ENCODE measurements around the gene BRSK2.

DNA sequence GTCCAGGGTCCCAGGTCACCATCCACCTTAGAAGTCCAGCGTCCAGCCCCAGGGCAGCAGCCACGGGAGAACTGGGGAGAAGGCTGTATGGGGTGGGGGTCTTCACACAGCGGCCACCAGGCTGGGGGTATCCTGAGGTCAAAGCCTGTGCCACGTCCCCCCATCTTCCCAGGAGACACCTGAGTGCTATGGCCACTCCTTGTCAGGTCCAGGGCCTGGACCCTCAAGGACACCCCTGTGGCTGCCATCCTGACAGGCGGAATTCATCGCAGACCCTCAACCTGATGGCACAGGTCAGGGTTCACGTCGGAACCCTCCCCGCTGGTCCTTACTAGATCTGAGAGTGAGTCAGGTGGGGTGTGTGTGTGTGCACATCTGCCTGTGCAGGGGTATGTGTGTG lies 18.6 kb downstream of the BRSK2 start:
- TF ChIP-seq, protein P1, sequence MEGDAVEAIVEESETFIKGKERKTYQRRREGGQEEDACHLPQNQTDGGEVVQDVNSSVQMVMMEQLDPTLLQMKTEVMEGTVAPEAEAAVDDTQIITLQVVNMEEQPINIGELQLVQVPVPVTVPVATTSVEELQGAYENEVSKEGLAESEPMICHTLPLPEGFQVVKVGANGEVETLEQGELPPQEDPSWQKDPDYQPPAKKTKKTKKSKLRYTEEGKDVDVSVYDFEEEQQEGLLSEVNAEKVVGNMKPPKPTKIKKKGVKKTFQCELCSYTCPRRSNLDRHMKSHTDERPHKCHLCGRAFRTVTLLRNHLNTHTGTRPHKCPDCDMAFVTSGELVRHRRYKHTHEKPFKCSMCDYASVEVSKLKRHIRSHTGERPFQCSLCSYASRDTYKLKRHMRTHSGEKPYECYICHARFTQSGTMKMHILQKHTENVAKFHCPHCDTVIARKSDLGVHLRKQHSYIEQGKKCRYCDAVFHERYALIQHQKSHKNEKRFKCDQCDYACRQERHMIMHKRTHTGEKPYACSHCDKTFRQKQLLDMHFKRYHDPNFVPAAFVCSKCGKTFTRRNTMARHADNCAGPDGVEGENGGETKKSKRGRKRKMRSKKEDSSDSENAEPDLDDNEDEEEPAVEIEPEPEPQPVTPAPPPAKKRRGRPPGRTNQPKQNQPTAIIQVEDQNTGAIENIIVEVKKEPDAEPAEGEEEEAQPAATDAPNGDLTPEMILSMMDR (IDR thresholded peaks at IDR 0.05), result no peak
- no peak for TF ChIP-seq POLR2AphosphoS5 (IDR thresholded peaks at IDR 0.05)
- TF ChIP-seq EP300 (IDR thresholded peaks at IDR 0.05), result no peak
